SHP77 (cell line): Measurements from ENCODE around the gene RPS6KB2.
"Not testable (repeated sequence)": the region's sequence is repeated elsewhere in the genome, so short reads cannot be mapped to it uniquely, and the experiment has no call there.

Source experiments
- DNase-seq, 2 experiments: peaks; one replicate each; lab custom pipeline; 2025; lab: John Stamatoyannopoulos, UW

RPS6KB2 gene

DNA sequence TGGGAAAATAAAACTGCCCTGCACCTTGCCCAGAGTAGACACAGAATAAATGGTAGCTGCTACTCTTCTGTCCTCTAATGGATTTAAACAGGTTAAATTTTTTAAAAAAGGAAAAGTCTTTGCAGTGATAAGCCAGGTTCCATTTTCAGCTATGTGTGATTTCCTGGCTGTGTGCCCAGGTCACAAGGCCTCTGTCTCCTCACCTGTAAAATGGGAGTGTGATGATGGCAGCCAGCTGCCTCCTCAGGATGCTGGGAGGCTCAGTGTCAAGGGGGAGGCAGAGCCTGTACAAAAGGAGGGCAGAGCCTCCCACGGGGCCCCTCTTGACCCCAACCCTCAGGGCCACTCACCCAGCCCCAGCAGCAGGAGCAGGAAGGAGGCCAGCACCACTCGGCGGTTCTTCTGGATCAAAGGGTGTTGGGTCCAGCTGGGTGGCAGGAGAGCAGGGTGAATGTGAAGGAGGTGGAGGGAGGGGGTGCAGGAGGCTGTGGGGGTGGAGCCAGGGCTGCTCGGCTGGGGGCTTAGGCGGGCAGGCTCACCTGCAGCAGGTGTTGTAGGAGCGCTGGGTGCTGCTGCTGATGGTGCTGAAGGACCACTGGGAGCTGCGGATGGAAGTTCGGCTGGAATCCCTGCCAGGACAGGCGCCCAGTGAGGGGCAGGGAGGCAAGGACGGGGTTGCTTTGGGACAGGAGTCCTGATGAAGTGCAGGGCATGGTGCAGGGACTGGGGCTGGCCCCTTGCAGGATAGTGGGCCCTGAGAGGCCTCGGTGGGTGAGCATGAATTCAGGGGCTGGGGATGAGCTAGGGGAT lies 38.9 kb downstream of the RPS6KB2 start:
- no peak for DNase-seq

DNA sequence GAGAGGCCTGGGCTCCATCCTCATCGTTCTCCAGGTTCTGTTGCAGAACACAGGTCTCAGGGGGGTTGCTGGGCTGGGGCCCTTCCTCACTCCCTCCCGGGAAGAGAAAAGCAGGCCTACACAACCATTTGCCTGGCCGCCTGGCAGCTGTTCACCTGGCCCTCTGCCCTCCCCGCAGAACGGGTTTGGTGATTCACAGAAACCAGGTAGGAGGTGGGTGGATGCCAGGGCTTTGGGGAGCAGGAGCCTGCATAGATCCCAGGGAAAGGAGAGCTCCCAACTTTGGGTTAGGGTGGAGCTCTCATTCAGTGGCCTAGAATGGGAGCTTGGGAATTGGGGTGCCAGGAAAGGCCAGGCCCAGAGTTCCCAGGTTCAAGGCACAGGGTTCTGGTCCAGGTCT lies 39.8 kb downstream of the RPS6KB2 start:
- DNase-seq: no peak

DNA sequence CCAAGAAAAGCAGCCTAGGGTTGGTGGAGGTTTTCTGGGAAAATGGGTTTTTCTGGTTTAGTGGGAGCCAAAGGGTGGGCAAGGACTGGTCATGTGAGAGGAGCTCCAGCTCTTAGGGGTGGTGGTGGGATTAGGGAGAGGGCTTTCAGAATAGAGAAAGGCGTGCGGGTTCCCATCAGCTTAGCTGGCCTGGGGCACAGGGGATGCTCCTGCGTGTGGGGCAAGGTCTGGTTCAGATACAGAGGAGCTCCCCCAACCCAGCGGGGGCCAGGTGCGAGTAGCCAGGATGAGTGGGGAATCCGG lies 40.1 kb downstream of the RPS6KB2 start:
- DNase-seq: no peak

DNA sequence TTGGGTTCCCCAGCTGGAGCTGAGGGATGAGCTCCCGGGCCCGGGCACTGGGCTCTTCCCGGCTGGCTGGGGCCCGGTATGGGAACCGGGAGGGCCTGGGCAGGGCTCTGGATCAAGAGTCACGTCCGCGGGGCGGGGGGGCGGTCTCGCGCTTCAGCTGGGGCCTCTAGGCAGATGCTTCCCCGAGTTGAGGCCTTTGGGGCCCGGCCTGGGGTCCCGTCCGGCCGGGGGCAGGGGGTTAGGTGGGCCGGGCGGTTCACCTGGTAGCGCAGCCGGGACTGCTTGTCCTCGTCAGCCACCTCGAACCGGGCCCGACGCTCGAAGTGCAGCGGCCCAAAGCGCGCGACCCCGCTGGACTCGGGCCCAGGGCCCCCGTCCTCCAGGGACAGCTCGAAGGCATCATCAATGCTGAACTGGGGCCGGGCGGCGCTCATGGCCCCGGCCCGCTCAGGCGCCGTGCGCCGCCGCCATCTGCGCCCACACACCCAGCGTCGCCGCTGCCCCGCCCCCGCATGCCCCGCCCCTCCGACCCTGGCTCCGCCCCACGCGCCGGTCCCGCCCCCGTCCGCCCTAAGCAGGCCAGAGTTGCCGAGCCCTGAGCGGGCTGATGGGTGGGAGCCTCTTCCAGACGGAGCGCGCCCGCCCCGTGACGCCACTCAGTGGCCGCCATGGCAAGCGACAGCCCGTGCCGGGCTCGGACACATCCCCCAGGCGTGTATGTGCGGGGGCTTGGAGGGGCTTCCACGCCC lies 40.6 kb downstream of the RPS6KB2 start, which contains the start of gene TMEM134:
TMEM134 (minus strand) TSS at position 493 of the 749 bp plus-strand sequence; CDS start at position 434, 59 bp downstream.
- peak; percentile 91 to 92 for DNase-seq

DNA sequence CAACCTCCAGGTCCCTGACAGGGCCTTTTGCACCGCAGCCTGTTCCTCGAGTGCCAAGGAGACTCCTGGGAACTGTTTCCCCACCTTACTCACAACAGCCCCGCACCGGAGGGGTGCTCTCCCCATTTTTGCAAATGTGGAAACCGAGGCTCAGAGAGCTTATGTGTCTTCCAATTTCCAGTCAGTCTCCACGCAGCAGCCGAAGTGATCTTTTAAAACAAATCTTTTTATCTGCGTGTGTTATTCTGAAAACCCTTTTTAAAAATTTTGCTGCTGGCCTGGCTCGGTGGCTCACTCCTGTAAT lies 41.2 kb downstream of the RPS6KB2 start:
- no peak for DNase-seq

DNA sequence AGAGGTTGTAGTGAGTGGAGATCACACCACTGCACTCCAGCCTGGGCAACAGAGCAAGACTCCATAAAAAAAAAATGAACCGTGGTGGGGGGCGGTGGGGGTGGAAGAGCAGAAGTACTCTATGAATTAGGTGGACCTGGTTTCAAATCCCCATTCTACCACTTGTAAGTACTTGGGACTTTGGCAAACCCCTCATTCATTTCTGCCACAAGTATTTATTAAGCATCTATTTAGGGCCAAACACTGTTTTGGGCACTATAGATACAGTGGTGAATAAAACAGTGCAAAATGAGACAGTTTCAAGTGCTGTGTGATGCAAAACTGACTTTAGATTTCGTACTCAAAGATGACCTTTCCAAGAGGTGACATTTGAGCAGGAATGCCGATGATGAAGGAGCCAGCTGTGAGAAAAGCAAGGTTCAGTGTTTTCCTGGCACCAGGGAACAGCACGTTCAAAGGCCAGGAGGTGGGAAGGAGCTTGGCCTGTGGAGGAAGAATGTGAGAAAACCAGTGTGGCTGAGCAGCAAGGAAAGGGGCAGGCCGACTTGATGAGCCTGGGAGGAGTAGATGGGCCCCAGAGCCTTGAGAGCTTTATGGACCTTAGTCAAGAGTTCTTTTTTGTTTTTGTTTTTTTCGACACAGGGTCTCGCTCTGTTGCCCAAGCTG lies 42.2 kb downstream of the RPS6KB2 start:
- DNase-seq: no peak

DNA sequence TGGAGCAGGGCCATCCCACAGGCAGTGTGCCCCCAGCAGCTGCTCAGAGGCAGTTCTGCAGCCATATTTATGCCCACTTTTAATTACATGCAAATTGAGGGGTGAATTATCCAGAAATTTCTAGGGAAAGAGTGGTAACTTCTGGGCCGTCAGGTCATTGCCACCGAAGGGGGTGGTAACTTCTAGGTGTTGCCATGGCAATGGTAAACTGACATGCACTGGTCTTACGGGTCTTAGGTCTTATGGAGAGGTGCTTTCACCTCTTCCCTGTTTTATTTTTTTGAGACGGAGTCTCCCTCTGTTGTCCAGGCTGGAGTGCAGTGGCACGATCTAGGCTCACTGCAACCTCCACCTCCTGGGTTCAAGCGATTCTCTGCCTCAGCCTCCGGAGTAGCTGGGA lies 44.6 kb downstream of the RPS6KB2 start:
- no peak for DNase-seq

DNA sequence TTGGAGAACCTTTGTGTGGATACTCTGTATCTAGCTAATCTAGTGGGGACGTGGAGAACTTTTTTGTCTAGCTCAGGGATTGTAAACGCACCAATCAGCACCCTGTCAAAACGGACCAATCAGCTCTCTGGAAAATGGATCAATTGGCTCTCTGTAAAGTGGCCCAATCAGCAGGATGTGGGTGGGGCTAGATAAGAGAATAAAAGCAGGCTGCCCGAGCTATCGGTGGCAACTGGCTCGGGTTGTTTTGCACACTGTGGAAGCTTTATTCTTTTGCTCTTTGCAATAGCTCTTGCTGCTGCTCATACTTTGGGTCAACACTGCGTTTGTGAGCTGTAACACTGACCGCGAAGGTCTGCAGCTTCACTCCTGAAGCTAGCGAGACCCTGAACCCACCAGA lies 48.4 kb downstream of the RPS6KB2 start:
- not testable (repeated sequence) for DNase-seq

DNA sequence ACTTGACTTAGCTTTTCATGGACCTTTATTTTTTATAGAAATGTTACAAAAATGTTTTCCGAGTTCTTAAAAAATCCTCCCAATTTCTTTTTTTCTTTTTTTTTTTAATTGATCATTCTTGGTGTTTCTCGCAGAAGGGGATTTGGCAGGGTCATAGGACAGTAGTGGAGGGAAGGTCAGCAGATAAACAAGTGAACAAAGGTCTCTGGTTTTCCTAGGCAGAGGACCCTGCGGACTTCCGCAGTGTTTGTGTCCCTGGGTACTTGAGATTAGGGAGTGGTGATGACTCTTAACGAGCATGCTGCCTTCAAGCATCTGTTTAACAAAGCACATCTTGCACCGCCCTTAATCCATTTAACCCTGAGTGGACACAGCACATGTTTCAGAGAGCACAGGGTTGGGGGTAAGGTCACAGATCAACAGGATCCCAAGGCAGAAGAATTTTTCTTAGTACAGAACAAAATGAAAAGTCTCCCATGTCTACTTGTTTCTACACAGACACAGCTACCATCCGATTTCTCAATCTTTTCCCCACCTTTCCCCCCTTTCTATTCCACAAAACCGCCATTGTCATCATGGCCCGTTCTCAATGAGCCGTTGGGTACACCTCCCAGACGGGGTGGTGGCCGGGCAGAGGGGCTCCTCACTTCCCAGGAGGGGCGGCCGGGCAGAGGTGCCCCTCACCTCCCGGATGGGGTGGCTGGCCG lies 49.2 kb downstream of the RPS6KB2 start:
- DNase-seq: not testable (repeated sequence)

DNA sequence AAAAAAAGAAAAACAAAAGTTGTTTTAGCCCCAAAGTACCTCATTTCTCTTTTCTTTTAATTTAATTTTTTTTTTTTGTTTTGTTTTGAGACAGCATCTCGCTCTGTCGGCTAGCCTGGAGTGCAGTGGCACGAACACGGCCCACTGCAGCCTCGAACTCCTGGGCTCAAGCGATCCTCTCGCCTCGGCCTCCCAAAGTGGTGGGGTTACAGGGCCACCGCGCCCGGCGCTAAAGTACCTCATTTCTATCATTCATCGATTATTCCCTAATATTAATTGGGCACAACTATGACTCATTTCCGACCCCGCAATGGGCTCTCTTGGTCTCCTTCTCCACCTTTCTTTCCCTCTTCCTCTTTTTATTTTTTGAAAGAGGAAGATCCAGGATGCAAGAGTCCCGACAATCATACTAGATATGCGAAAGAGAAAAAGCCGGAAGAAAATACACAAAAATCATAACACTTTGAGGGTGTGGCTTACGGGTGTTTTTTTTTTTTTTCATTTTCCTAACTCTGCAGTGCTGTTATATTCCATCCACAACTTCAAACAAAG lies 54.1 kb downstream of the RPS6KB2 start:
- DNase-seq: no peak

DNA sequence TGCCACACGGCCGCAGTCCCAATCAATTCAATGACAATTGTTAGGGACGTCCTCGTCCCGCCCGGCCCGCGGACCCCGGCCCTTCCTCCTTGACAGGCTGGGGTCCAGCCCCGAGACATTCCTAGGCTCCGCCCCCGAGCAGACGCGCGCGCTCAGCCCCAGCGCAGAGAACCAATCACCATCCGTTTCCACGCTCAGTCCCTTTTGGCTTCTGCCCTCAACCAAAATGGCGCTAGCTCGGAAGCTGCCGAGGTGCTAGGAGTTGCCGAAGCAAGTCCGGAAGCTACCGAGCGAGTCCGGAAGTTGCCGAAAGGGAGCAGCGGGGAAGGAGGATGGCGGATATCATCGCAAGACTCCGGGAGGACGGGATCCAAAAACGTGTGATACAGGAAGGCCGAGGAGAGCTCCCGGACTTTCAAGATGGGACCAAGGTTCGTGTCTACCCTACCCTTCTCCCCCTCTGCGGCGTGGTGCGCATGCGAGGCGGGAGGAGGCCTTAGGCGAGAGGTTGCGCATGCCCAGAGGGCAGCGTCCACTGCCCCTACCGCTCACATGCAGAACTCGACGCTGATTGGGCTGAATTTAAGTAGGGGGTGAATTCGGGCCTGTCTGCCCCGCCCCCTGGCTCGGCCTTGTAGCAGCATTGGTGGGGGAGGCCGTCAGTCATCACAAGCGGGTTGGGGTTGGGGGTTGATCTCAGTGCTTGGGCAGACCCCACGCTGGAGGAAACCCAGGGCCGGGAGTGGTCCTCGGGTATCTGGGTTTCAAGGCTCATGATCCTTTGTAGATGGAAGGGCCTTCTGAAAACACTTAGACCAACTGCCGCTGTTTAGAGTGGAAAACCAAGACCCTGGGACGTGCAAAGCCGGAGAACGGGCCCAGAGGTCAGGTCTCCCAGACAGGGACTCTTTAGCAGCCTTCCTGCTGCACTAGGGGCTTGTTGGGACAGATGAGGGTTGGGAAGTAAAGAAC lies 54.8 kb downstream of the RPS6KB2 start, which contains the start of gene AIP:
AIP (plus strand) TSS at position 200 of the 972 bp plus-strand sequence; CDS start at position 333, 133 bp downstream.
- peak; percentile 98 to 99 for DNase-seq

DNA sequence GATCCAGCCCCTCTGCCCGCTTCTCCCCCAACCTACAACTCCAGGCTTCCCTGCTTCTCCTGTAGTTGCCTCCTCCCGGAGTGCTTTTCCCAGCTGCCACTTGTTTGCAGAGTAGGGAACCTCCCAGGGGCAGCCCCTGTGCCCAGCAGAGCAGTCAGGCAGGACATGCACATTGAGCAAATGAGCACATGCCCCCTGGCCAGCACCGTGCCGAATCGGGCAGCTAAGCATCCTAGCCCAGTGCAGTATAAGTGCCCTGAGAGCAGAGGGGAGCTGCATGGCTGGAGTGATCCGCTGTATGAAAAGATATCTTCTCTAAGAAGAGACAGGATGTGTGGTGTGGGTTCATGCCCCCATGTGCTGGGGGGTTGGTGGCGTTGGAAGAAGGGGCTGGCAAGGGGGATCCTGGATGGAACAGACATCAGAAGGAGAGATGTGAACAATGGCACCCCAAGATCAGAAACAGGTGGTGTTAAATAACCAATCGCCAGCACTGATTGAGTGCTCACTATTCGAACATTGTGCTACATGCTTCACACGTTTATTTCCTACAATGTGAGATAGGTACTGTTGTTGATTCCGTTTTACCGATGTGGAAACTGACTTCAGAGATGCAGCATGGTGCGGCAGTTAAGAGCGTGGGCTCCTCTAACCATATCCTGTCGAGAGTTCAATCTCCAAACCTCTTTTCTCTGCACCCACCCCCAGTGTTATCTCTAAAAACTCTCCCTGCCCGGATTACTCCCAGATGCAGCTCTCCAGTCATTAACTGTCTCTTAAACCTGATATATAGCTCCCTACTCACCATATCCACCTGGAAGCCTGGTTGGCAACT lies 55.8 kb downstream of the RPS6KB2 start:
- no peak for DNase-seq

DNA sequence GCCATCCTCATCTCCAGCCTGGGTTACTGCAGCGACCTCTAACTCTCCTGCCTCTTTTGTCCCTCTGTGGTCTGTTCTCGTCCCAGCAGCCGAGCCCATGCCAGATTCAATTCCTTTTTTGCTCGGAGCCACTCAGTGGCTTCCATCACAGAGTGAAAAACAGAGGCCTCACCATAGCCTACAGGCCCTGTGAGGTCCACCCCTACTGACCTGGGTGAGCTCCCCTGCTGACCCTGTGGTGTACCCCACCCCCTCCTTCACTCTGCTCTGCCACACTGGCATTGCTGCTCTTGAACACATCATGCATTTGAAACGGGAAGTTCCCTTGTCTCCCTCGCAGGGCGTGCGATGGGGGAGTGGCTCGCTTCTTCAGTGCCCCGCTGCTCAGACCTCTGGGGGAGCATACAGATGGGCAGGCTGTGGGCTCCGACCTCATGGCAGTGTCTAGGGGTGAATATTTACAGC lies 56.6 kb downstream of the RPS6KB2 start:
- no peak for DNase-seq
